MCF 10A (cell line): ENCODE results near the gene ZNF428. TPM values are rescaled to one million over a fixed set of nuclear protein-coding genes. Genes with fewer than 3 reads are reported as not detected.

Experiments used
- BruUV-seq: library from RNA; stranded (reverse); fragments of 400-500 nt; replicated peaks from 2 replicates; lab custom pipeline; 2021; lab: Mats Ljungman, UMichigan
- CTCF ChIA-PET: fragments of 300-600 bp; sonication (Branson Sonifier 250); formaldehyde crosslinking; extraction: SDS; loops from one replicate; lab custom pipeline; 2021; ENCODE audit warnings: antibody characterized with exemption, inconsistent platforms; lab: Yijun Ruan, JAX
- POLR2A ChIA-PET: fragments of 300-600, 350-650 bp; sonication (Branson Sonifier 250); formaldehyde crosslinking; extraction: SDS; loops from one replicate; lab custom pipeline; 2020; ENCODE audit warnings: antibody characterized with exemption, inconsistent platforms; lab: Yijun Ruan, JAX
- DNase-seq: peaks from one replicate; pipeline ENCODE4 v3.0.0-alpha.2; 2018; ENCODE audit not compliant: unreplicated experiment
- H3K27ac Mint-ChIP-seq: one replicate; pipeline ENCODE4 v1.8.0; 2022; ENCODE audit warnings: mild to moderate bottlenecking, low read depth, mixed read lengths; ENCODE audit not compliant: unreplicated experiment
- H3K27me3 Mint-ChIP-seq: one replicate; pipeline ENCODE4 v1.8.0; 2022; ENCODE audit warnings: mixed read lengths; ENCODE audit not compliant: insufficient read depth, unreplicated experiment
- H3K36me3 Mint-ChIP-seq: one replicate; pipeline ENCODE4 v1.8.0; 2022; ENCODE audit warnings: mild to moderate bottlenecking, moderate library complexity, mixed read lengths; ENCODE audit not compliant: insufficient read depth, unreplicated experiment
- H3K4me1 Mint-ChIP-seq: one replicate; pipeline ENCODE4 v1.8.0; 2022; ENCODE audit warnings: mixed read lengths; ENCODE audit not compliant: insufficient read depth, unreplicated experiment
- H3K4me3 Mint-ChIP-seq: one replicate; pipeline ENCODE4 v1.8.0; 2022; ENCODE audit warnings: mild to moderate bottlenecking, moderate library complexity, mixed read lengths; ENCODE audit not compliant: unreplicated experiment
- H3K9me3 Mint-ChIP-seq: one replicate; pipeline ENCODE4 v1.8.0; 2022; ENCODE audit warnings: mixed read lengths; ENCODE audit not compliant: unreplicated experiment
- CTCF ChIP-seq: fragments of 200-600 bp; IDR thresholded peaks from one replicate; pipeline ENCODE4 v1.8.0; 2022; ENCODE audit warnings: antibody characterized with exemption, mild to moderate bottlenecking; ENCODE audit not compliant: unreplicated experiment
- intact Hi-C: fragments of 100-400 bp; cut with micrococcal nuclease; formaldehyde crosslinking; loops from 2 replicates; pipeline ENCODE4 v1.14.1; 2022
- total RNA-seq: library from RNA; stranded (reverse); gene quantifications from 2 replicates; pipeline ENCODE4 v1.2.3, GENCODE V29; 2022

The ZNF428 gene
- total RNA-seq, 1 experiment from 2014 or later = 23.3 TPM

GRCh38 chr19:43578787-43579186 is 40.6 kb downstream of the ZNF428 start:
- CTCF ChIA-PET = interaction anchor here (2.0 kb wide), 1 partner anchor 16 kb away, joined by 10 read pairs; no protein-coding TSS in a partner anchor
- Mint-ChIP-seq H3K9me3 (no peaks in the 10 kb centered on the region), H3K27ac (no peak overlapping the region), H3K36me3 (peaks cover 6% of the 10 kb centered on the region), H3K4me3 (no peak overlapping the region), H3K4me1 (no peaks in the 10 kb centered on the region), H3K27me3 (peaks cover 14% of the 10 kb centered on the region)
- no peak for TF ChIP-seq CTCF
- BruUV-seq = no TSS peak
- no peak for DNase-seq
- intact Hi-C loops = no loop called here
- POLR2A ChIA-PET = no interaction called here

- H3K27me3 Mint-ChIP-seq = peaks cover 14% of the 10 kb centered on the region
- no peak for DNase-seq
- CTCF ChIA-PET = interaction anchor here (0.7 to 0.8 kb wide), 2 partner anchors 18 to 32 kb away, joined by 3 to 4 read pairs; no protein-coding TSS in a partner anchor
- H3K4me3 Mint-ChIP-seq = peak overlapping the region; percentile 98
- intact Hi-C loops = loop anchor here (1.0 kb wide), 1 partner anchor 20 kb away; the partner anchor contains the start of genes IRGQ and ZNF576
- peak overlapping the region; percentile 39 for H3K27ac Mint-ChIP-seq
- peaks cover 7% of the 10 kb centered on the region for H3K36me3 Mint-ChIP-seq
- POLR2A ChIA-PET = interaction anchor here (0.7 to 3.0 kb wide), 3 partner anchors 19 to 111 kb away, joined by 3 to 55 read pairs (median 19); partner anchors contain the start of genes ETHE1, IRGQ and ZNF576
- BruUV-seq = no TSS peak
- H3K9me3 Mint-ChIP-seq = no peaks in the 10 kb centered on the region
- peaks cover 8% of the 10 kb centered on the region for H3K4me1 Mint-ChIP-seq
- TF ChIP-seq CTCF = no peak
These were observed 43.2 kb downstream of the ZNF428 start for GRCh38 chr19:43575955-43576878.

- peaks cover 12% of the 10 kb centered on the region for H3K36me3 Mint-ChIP-seq
- H3K9me3 Mint-ChIP-seq = no peaks in the 10 kb centered on the region
- no TSS peak for BruUV-seq
- intact Hi-C loops = loop anchor here (1.0 kb wide), 1 partner anchor 21 kb away; the partner anchor contains the start of genes IRGQ and ZNF576
- CTCF ChIA-PET = interaction anchor here (0.6 to 2.1 kb wide), 7 partner anchors 11 to 50 kb away, joined by 3 to 10 read pairs (median 3); no protein-coding TSS in a partner anchor
- H3K4me1 Mint-ChIP-seq = peaks cover 12% of the 10 kb centered on the region
- H3K4me3 Mint-ChIP-seq = peak within 1 kb of the TSS; percentile 98
- POLR2A ChIA-PET = interaction anchor here (0.7 to 3.0 kb wide), 7 partner anchors 20 to 176 kb away, joined by 3 to 55 read pairs (median 7); partner anchors contain the start of genes ETHE1, IRGQ, LYPD3 and ZNF575
- peak; percentile 99 for DNase-seq
- TF ChIP-seq CTCF = no peak
- peak within 1 kb of the TSS; percentile 98 for H3K27ac Mint-ChIP-seq
- peaks cover 14% of the 10 kb centered on the region for H3K27me3 Mint-ChIP-seq
These were observed 44.1 kb downstream of the ZNF428 start, which contains the start of the genes PINLYP and XRCC1 for GRCh38 chr19:43575156-43575950. PINLYP (plus strand) TSS chr19:43575801; CDS start chr19:43577192, 1,391 bp downstream. XRCC1 (minus strand) TSS chr19:43575527; CDS start chr19:43575458, 69 bp downstream.
